GM21717 (cell line): ENCODE results near the gene CEP131.

Experiments
- ATAC-seq: cut with Tn5 transposase; IDR thresholded peaks from one replicate; pipeline ENCODE4 v1.9.1; 2021; ENCODE audit warnings: mild to moderate bottlenecking, moderate library complexity; ENCODE audit not compliant: unreplicated experiment

Gene CEP131

DNA sequence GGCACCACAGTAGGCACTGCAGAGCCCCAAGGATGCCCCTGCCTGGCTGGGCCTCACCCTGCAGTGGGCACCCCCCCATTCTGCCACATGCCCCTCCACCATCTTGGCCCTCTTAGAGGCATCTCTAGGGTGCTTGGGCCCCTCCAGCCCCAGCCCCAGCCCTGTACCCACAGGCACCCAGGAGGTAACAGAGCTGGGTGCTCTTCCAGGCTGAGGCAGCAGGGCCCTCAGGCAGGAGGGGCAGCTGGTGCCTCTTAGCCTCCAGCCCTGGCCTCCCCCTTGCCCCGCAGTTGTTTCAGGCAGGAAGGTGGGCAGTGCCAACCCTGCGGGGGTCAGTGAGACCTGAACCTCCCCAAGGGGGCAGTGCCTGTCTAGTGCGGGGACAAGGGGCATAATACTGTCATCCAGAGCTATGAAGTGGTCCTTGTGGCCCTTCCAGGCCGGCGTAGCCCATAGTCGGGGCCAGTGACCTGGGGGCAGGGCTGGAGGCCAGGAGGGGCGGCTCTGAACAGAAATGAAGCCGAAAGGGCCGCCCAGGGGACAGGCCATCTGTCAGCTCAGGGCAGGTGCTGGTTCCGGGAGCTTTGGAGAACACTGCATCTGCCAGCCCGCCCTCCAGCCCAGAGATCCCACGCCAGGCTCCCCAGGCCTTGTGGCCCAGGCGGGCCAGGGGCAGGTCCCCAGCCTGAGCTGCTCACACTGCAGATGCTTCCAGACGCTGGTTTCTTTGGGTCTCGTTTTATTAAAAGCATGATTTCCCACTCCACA, 51.9 kb downstream of the CEP131 start:
- no peak for ATAC-seq

DNA sequence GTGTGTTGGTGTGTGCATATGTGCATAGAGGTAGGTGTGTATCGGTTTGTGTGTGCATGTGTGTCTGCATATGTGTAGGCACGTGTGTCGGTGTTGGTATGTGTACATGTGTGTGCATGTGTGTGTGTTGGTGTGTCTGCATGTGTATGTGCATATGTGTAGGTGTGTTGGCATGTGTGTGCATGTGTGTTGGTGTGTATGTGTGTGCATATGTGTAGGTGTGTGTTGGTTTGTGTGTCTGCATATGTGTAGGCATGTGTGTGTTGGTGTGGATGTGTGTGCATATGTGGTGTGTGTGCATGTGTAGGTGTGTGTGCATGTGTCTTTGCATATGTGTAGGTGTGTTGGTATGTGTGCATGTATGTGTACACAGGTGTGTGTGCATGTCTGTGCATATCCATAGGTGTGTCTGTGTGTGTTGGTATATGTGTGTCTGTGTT, 52.9 kb downstream of the CEP131 start:
- ATAC-seq: no peak

DNA sequence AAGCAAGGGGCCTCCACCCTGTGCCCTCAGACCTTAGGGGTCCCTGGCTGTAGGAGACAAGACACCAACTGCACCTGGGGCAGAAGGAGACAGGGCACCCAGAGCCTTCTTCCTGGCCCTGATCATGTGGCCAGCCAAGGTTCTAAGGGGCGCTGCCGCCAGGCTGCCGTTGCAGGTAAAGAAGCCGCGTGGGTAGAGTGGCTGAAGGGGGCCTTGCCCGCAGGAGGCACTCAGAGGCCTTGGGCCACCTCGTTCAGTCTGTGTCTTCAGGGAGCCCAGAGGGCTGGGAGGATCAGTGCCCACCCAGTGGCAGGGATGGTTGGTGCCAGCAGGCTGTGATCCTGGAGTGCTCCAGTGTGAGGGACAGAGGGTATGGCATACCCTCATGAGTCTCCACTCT, 55.1 kb downstream of the CEP131 start:
- ATAC-seq: no peak

DNA sequence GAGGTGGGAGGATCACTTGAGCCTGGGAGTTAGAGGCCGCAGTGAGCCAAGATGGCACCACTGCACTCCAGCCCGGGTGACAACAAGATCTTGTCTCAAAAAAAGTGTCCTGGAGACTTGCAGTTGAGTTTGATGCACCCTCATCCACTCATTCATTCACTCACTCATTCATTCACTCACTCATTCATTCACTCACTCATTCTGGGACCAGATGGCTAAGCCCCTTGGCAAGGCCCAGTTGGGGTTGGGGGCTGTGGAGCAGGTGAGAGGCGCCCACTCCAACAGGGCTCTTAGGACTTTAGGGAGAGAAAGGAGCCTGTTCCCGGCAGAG, 55.6 kb downstream of the CEP131 start:
- ATAC-seq: no peak

DNA sequence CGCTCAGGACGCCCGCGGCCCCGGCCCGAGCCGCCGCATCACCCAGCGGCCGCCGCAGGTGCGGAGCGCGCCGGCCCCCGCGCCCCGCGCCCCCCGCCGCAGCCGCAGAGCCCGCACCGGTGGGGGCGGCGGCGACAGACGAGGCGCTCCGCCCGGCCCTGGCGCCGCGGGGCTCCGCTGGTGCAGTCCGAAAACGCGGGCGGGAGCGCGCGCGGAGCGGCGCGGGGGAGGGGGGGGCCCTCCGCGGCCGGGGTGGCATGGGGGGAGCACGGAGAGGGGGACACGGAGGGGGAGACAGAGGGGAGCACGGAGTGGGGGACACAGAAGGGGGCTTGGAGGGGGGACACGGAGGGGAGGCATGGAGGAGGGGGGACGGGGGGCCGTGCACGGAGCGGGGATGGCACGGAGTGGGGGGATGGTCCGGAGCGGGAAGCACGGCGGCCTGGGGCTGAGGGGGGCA, 56.7 kb downstream of the CEP131 start, which contains the start of gene AATK:
TSS of gene AATK (minus strand) at position 189 of the 460 bp plus-strand sequence. CDS start 229 bp downstream, outside the sequence.
- ATAC-seq: no peak

DNA sequence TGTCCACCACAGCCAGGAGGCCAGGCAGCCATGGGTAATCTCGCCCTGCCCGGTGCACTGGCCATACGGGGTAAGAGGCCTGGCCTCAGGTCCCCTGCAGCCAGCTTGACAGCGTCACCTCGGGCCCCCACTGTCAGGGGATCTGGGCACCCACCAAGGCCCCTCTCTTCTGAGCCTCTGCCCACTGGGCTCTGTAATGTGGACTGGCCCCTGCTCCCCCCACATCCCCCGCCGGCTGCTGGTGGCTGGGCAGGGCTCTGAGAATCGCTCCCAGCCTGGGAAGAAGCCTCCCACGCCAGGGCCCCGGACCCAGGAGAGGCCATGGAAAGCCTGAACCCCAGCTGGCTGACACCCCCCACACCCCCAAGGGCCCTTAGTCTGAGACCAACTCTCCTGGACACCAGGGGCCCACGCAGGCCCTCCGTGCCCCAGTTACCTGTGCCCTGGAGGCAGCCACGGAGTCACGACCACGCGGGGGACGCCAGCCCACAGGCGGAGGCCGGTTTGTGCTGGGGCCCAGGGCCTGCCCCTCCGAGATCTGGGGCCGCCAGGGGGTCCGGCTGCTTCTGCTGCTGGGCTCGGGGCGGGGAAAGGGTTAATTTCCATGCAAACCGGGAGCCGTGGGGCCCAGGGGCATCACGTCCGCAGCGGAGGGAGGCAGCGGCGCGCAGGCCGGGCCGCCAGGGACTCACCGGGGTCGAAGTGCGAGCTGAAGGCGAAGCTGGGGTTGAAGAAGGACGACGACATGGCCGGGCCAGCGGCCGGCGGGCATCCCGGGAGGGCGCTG, 57.3 kb downstream of the CEP131 start, which contains the start of gene PVALEF:
TSS of gene PVALEF (plus strand) at position 262 of the 787 bp plus-strand sequence. CDS start 15,720 bp downstream, outside the sequence.
- no peak for ATAC-seq

DNA sequence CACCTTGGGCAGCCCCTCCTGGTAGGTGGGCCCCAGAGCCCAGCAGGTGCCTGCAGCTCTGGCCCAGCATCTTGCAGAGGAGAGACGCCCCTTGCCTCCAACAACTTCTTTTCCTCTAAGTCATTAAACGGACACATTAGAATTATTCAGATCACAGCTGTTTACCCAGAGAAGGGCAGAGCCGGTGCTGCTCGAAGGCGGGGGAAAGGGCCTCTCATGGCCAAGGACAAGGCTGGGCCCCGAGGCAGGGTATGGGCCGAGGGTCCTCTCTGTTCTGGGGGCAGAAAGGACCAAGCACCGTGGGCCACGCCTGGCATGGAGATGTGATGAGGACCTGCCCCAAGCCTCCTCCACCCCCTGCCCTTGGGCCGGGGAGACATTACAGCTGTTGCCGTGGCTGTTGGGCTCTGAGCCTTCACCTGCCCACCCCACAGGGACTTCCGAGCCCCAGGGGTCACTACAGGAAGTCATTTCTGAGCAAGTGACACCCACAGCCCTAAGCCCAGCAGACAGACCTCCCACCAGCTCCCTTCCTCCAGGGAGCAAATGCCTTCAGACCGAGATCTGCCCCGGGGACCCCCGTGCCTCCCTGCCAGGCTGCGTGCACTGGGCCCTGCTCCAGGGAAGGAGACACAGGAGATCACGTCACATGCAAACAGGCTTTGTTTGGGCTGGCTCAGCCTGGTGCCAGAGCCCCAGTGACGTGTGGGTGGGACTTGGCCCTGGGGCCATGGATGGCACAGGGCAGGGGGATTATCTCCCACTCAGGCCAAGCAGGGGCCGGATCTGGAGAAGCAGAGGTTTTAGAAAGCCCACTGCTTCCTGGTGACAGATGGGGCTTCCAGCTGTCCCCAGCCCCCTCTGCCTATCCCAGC, 58.2 kb downstream of the CEP131 start:
- ATAC-seq: no peak

DNA sequence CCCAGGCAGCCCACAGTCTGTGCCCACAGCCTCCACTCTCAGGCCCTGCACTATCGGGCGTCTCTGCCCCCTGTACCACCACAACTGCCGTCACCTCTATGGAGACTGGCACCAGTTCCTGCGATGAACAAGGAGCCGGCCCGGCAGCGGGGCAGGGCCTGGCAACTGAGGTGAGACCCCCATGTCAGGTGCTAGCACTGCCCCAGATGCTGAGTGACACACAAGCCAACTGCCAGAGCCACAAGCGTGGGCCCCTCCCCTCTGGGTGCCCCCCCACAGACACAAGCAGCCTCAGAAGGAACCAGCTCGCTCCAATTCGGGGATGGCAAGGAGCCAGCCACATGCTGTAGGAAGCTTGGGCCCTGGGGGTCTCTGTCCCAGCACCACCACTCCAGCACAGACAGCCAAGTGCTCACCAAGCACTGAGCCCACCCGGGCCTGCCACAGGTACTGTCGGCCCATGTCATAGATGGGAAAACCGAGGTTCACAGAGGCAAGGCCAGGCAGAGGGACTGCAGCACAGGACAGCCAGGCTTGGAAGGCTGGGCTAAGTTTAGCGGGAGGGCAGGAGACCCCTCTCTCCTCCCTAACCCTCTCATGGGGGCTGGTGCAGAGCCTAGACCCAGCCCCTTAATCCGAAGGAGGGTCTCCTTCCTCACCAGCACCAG, 58.9 kb downstream of the CEP131 start:
- ATAC-seq: no peak

DNA sequence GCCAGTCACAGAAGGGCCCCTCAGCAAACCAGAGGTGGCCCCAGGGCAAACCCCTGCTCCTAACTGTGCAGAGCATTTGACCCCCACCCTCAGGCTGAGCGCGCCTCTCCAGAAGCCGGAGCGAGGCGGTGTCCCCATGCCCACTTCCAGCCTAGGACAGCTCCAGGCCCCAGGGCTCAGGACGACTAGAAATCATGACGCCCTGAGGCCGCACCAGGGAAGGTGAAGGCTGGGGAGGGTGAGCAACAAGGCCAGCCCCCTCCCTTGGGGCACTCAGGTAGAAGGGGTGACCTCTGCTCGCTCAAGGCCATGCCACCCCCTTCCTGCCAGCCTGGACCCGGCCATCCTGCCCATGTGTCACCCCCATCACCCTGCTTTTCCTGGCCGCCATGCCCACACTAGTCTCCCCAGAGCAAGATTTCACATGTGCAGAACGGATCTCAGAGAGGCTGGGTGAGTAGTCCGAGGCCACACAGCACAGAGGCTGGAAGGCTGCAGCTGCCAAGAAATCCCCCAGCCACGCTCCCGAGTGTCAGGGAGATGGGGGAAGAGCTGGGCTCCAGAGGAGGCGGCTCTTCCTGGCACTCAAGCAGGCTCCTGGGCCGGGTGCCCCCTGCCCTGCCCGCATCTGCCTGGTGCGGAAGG, 59.6 kb downstream of the CEP131 start:
- ATAC-seq: no peak

DNA sequence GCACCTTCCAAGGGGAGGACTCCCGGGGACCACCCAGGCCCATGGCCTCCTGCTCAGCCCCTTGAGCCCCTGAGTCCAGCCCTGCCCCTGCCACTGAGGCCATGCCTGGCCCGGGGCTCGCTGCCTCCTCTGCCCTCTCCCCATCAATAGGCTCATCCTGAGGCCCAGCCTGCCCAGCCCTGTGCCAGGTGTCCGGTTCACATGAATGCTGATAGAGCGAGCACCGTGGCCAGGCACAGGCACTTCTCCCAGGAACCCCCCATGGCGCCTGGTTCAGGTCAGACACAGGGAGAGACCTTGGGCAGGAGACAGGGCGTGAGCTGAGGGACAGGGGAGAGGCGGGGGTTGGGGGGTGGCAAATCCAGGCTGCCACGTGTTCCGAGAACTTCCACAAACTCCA, 60.3 kb downstream of the CEP131 start:
- no peak for ATAC-seq

DNA sequence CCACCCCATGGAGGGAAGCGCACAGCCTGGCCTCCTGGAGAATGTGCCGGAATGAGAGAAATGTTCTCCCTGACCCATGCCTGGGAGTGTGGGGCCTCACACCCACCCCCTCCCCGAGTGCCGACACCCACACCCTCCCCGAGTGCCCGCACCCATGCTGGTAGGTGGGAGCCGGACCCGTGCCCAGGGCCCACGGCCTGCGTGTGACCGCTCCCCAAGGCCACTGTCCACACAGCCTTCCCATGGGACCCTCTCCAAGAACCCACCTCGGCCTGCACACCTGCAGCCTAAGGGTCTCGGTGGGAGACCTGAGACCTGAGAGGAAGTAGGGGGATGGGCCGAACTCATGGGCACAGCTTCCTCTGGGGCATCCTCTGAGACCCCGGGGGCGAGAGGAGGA, 60.8 kb downstream of the CEP131 start:
- ATAC-seq: no peak

DNA sequence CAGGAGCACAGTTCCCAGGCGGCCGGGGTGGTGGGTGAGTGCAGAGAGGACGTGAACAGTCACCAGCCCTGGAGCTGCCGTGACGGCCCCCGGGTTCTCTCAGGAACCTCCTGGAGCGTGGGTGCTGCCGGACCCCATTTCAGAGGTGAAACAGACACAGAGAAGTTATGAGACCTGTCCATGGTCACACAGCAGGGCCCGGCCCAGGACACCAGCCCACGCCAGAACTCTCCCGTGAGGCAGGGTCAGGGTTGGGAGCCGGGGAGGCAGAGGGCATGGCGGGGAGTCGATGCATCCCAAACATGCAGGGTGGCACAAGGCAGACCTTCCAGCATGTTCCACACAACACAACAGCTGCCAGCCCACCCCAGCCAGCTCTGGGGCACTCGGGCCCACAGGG, 61.2 kb downstream of the CEP131 start:
- no peak for ATAC-seq

DNA sequence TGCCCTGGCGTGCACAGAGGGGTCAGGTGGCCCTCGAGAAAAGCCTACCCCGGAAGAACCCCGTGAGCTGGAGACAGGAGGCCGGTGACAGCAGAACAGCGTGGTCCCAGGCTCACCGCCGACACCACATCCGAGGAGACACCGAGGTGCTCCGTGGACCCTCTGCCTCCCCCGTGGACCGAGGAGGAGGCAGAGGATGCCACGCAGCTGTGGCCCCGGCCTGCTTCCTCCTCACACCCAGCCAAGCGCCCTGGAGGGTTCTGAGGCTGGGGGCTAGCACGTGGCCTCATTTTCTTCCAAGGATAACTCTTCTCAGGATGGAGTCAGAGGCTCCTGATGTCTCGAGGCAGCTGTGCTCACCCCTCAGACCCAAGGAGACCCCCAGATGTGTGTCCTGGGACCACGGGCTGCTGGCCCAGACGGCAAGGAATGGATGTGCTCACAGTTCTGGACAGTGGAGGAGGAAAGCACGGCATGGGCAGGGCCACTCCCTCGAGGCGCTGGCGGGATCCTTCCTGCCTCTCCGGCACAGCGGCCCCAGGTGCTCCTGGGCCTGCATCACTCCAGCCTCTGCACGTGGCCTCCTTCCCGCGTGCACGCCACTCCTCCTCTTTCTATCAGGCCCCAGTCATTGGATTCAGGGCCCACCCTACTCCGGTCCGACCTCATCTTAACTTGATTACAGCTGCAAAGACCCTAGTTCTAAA, 61.9 kb downstream of the CEP131 start:
- ATAC-seq: no peak

DNA sequence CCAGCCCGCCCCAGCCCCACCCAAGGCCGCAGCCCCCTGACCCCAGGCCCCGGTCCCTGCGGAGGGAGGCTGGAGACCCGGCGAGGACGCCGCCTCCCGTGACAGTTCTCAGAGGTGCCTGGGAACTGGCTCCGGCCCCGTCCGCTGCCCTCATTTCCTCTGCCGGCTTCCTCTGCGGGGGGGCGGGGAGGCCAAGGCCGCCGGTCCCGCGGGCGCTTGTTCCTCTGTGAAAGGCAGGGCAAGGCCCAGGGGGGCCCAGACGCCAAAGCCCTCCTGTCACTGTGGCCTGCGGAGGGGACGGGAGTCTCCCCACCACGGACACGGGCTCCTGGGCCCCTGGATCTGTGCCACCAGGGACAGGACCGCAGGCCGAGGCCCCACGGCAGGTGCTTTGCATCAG, 62.5 kb downstream of the CEP131 start:
- no peak for ATAC-seq

DNA sequence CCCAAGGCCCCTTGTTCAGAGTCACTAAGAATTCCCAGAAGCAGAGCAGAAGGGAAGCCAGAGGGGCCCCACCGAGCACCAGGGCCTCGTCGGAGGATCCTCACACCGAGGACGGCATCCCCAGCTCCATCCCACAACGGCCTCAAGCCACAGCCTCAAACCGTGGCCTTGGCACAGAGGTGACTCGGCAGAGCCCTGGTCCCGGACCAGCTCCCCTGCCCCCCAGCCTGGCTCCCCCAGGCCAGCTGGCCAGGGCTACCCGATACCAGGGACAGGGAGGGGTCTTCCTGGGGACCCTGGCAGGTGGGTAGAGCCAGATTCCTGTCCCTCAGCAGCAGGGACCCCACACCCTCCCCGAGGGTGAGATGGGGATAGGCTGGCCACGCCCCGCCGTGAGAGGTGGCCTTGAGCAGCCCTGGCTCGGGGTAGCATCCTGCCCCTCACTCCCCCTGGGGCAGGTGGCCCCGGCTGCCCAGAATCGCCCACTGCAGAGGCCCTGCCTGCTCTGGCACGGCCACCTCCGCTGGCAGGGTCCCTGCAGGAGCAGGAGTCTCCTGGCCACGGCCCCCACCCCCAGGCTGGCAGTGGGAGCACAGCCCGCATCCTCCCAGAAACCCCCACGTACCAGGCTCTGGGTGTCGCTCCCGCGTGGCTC, 63.0 kb downstream of the CEP131 start:
- ATAC-seq: no peak

DNA sequence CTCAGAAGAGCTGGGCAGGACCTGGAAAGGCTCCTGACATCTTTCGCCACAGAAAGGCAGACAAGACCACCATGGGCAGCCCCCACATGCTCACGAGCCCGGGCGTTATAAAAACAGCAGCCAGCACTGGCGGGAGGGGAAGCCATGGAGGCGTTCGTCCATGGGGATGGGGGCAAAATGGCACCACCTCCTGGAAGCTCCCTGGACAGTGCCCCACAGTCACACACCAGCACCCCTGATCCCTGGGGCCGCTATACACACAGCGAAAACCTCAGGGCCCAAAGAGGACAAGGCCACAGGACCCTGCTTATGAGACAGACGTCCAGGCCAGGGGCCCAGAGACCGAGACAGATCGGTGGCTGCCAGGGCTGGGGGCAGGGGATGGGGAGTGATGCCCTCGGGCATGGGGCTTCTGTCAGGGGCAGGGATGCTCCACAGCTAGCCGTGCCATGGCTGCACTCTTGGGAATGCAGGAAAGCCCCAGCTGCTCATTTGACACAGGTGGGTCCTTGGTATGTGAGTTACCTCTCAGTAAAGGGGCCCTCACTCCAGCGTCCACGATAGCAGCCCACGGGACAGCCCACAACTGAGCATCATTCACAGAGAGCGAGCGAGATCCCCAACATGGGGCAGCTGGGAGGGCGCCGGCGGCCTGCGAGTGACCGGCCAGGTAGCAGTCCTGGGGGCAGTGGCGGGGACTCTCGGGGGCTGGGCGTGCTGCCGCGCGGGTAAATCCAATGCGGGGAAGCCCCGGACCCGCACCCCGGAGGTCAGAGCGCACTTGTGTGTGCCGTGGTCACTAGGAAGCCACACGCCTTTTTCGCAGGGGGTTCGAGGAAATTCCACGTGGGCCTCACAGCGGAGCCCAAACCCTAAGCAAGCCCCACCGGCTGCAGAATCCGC, 63.8 kb downstream of the CEP131 start:
- ATAC-seq: no peak

DNA sequence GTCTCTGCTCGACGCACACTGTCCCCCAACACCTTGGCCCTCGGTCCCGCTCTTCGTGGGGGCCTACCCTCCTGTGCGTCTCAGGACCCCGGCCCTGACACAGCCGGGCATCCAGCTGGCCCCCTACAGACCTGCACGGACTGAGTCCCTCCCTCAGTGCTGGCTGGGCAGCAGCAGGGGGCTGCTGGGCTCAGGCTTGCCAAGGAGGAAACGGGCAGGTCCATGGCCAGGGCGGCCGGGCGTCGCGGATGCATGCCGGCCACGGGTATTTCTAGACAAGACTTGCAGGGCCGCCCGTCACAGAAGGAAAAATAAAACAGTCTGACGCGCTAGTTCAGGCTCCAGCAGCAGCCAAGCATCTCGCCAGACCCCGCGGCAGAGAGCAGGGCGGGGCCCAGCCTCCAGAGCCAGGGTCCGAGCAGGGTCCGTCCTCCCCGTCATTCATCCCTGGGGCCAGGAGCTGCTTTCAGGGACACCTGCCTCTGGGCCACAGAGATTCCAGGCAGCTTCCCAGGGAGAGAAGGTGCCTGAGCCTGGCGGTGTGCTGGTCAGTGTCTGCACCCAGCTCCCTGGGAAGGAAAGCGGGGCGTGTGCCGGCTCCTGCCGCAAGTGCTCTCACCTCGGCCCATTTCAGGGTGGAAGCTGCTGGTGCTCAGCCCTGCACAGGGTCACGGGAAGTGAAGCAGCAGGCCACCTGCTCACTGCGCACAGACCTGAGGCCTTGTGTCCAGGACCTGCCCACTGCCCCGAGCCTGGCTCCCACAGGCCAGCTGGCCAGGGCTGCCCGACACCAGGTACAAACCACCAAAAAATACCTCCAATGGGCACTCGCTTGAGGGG, 64.7 kb downstream of the CEP131 start:
- no peak for ATAC-seq
